ENCODE data around the gene PRDM8.

PRDM8 gene

DNA sequence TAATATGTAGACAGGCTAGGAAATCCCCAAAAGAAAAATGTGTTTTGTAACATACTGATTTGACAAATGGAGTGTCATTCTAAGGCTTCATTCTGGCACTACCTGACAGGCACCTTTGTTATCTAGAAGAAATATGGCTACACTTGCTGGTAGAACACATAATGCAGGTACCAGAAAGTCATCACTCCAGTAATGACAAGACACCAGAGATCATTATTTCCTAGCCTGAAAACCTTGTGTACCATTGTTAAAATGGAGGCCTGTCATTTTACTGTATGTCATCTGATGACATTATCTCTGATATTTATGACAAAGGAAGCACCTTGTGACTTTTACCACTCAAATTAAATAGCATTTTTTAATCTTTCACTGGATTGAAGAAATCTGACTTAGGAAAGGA lies 55.6 kb downstream of the PRDM8 start:
- H3K79me2 ChIP-seq (ENCODE audit: low read length) = no peaks in the 10 kb centered on the region
- peak overlapping the region; percentile 82; the same call in 1 of the 2 replicates for H2AFZ ChIP-seq (ENCODE audit: low read depth, low read length)
- no peaks in the 10 kb centered on the region for H3K36me3 ChIP-seq (replicated peaks; ENCODE audit: low read depth, low read length)
- no peak overlapping the region for H3K27ac ChIP-seq (ENCODE audit: low read length)
- H3K4me3 ChIP-seq (ENCODE audit: low read length) = no peak overlapping the region
- H4K20me1 ChIP-seq (ENCODE audit: insufficient read depth, low read length) = no peaks in the 10 kb centered on the region
- H3K4me1 ChIP-seq (ENCODE audit: low read length) = peaks cover 6% of the 10 kb centered on the region
- no peak overlapping the region for H3K4me2 ChIP-seq (ENCODE audit: low read length)
- no peak overlapping the region for H3K9ac ChIP-seq (ENCODE audit: low read length)
- no peak for TF ChIP-seq EZH2phosphoT487 (IDR thresholded peaks at IDR 0.05; ENCODE audit: low read depth)
- TF ChIP-seq, protein P1, sequence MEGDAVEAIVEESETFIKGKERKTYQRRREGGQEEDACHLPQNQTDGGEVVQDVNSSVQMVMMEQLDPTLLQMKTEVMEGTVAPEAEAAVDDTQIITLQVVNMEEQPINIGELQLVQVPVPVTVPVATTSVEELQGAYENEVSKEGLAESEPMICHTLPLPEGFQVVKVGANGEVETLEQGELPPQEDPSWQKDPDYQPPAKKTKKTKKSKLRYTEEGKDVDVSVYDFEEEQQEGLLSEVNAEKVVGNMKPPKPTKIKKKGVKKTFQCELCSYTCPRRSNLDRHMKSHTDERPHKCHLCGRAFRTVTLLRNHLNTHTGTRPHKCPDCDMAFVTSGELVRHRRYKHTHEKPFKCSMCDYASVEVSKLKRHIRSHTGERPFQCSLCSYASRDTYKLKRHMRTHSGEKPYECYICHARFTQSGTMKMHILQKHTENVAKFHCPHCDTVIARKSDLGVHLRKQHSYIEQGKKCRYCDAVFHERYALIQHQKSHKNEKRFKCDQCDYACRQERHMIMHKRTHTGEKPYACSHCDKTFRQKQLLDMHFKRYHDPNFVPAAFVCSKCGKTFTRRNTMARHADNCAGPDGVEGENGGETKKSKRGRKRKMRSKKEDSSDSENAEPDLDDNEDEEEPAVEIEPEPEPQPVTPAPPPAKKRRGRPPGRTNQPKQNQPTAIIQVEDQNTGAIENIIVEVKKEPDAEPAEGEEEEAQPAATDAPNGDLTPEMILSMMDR (IDR thresholded peaks at IDR 0.05; ENCODE audit: low read depth, low read length) = no peak
- no peaks in the 10 kb centered on the region for H3K9me3 ChIP-seq (ENCODE audit: insufficient read depth, low read length)
- H3K27me3 ChIP-seq (ENCODE audit: low read depth, low read length) = no peaks in the 10 kb centered on the region

DNA sequence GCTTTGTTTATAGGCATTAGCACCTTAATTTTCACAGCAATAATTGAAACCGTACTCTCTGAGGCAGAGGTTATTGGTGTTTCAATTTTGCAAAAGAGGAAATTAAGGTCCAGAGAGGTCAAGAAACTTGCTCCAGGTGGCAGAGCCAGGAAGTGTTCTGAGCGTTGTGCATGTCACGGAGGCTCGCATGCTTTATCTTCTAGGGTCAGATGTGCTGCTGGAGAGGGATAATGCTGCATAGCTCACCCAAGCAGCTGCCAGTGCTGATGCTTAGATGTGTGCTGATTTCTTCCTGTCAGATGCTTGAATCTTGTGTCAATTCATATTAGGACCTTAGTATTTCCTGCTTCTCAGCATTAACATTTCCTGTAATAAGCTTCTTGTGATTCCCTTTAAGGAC lies 56.2 kb downstream of the PRDM8 start:
- no peaks in the 10 kb centered on the region for H3K27me3 ChIP-seq (ENCODE audit: low read depth, low read length)
- no peaks in the 10 kb centered on the region for H3K9me3 ChIP-seq (ENCODE audit: insufficient read depth, low read length)
- H3K4me1 ChIP-seq (ENCODE audit: low read length) = peaks cover 6% of the 10 kb centered on the region
- H3K9ac ChIP-seq (ENCODE audit: low read length) = no peak overlapping the region
- no peaks in the 10 kb centered on the region for H4K20me1 ChIP-seq (ENCODE audit: insufficient read depth, low read length)
- TF ChIP-seq, protein P1 (IDR thresholded peaks at IDR 0.05; ENCODE audit: low read depth, low read length) = no peak
- TF ChIP-seq EZH2phosphoT487 (IDR thresholded peaks at IDR 0.05; ENCODE audit: low read depth) = no peak
- H3K79me2 ChIP-seq (ENCODE audit: low read length) = no peaks in the 10 kb centered on the region
- no peak overlapping the region for H3K4me3 ChIP-seq (ENCODE audit: low read length)
- H3K36me3 ChIP-seq (replicated peaks; ENCODE audit: low read depth, low read length) = no peaks in the 10 kb centered on the region
- H2AFZ ChIP-seq (ENCODE audit: low read depth, low read length) = peak overlapping the region; percentile 82
- no peak overlapping the region for H3K27ac ChIP-seq (ENCODE audit: low read length)
- peak overlapping the region; percentile 6; the same call in 1 of the 2 replicates for H3K4me2 ChIP-seq (ENCODE audit: low read length)
